Thymus (tissue), 11 donors: ENCODE measurements around the gene PPP2R5E. TPM values are rescaled to one million over a fixed set of nuclear protein-coding genes. Genes with fewer than 3 reads are reported as not detected.

Source experiments
- DNase-seq, 9 donors: peaks; one replicate each; pipeline ENCODE4 v3.0.0-alpha.2; 2013; ENCODE audit warnings: low spot score in 9 of 9, low read depth in 6 of 9, missing footprints in 1 of 9
- H3K27ac ChIP-seq, 2 donors: one replicate each; pipeline ENCODE4 v1.5.1; 2013; ENCODE audit warnings: control low read depth in 1 of 2, low read depth in 1 of 2, low read length in 1 of 2, mild to moderate bottlenecking in 1 of 2, moderate library complexity in 1 of 2
- H3K27me3 ChIP-seq, 2 donors: one replicate each; pipeline ENCODE4 v1.5.1; 2013; ENCODE audit warnings: low read length in 1 of 2; ENCODE audit not compliant: control insufficient read depth in 2 of 2, insufficient read depth in 1 of 2
- H3K36me3 ChIP-seq, 2 donors: one replicate each; pipeline ENCODE4 v1.5.1; 2013; ENCODE audit warnings: low read length in 1 of 2, mild to moderate bottlenecking in 1 of 2, moderate library complexity in 1 of 2; ENCODE audit not compliant: control insufficient read depth in 2 of 2, insufficient read depth in 2 of 2
- H3K4me1 ChIP-seq, 2 donors: one replicate each; pipeline ENCODE4 v1.5.1; 2013; ENCODE audit warnings: low read length in 2 of 2; ENCODE audit not compliant: control insufficient read depth in 2 of 2, insufficient read depth in 2 of 2
- H3K4me3 ChIP-seq, 2 donors: one replicate each; pipeline ENCODE4 v1.5.1; 2013; ENCODE audit warnings: low read length in 2 of 2, control low read depth in 1 of 2, mild to moderate bottlenecking in 1 of 2
- H3K9me3 ChIP-seq, 2 donors: one replicate each; pipeline ENCODE4 v1.5.1; 2013; ENCODE audit warnings: low read length in 1 of 2, mild to moderate bottlenecking in 1 of 2; ENCODE audit not compliant: control insufficient read depth in 2 of 2, insufficient read depth in 1 of 2
- WGBS: extraction: QIAGEN DNeasy Blood & Tissue Kit; methylation state at CpG from one replicate; pipeline ENCODE4 v1.1.7; 2013; 5-methylcytosine and 5-hydroxymethylcytosine counted together
- polyA plus RNA-seq: library from polyadenylated mRNA; stranded (reverse); fragments of 200-250 nt; gene quantifications from one replicate; pipeline ENCODE4 v1.2.3, GENCODE V29; 2013
- total RNA-seq: library from RNA; stranded (reverse); fragments of 120-200 nt; gene quantifications from one replicate; pipeline ENCODE4 v1.2.4, GENCODE V29; 2013
- donor health status: healthy.

Gene PPP2R5E
- total and polyA plus RNA-seq, 2 donors, result 10.4 to 14.6 TPM

GRCh38 chr14:63454436-63454835 is 88.7 kb downstream of the PPP2R5E start:
- Histone ChIP-seq H3K36me3 (peaks cover 0 to 10% of the 10 kb centered on the region in 2 donors), H3K9me3 (no peaks in the 10 kb centered on the region), H3K4me1 (no peaks in the 10 kb centered on the region), H3K27ac (no peak overlapping the region), H3K4me3 (no peak overlapping the region), H3K27me3 (no peaks in the 10 kb centered on the region)
- no peak for DNase-seq
- over 99% methylated on average over 3 of the region's 3 CpGs for WGBS

- H3K27ac ChIP-seq, result no peak overlapping the region
Observed at GRCh38 chr14:63453443-63453936, 89.7 kb downstream of the PPP2R5E start.

GRCh38 chr14:63452796-63453195 is 90.4 kb downstream of the PPP2R5E start:
- Histone ChIP-seq H3K27ac (no peak overlapping the region), H3K4me3 (no peak overlapping the region), H3K4me1 (no peaks in the 10 kb centered on the region), H3K36me3 (peaks cover 0 to 10% of the 10 kb centered on the region in 2 donors), H3K27me3 (no peaks in the 10 kb centered on the region), H3K9me3 (no peaks in the 10 kb centered on the region)
- 98% methylated on average over 3 of the region's 3 CpGs for WGBS
- no peak for DNase-seq

More at GRCh38 chr14:63453443-63453936, 89.7 kb downstream of the PPP2R5E start:
- Histone ChIP-seq H3K4me3 (no peak overlapping the region), H3K9me3 (no peaks in the 10 kb centered on the region), H3K27me3 (no peaks in the 10 kb centered on the region), H3K36me3 (peaks cover 0 to 10% of the 10 kb centered on the region in 2 donors), H3K4me1 (no peaks in the 10 kb centered on the region)
- 95% methylated on average over 8 of the region's 8 CpGs for whole genome bisulfite sequencing
- DNase-seq, result no peak

- H3K9me3 ChIP-seq, result no peaks in the 10 kb centered on the region
- H3K27me3 ChIP-seq, result no peaks in the 10 kb centered on the region
- H3K36me3 ChIP-seq, result peaks cover 0 to 15% of the 10 kb centered on the region in 2 donors
- H3K27ac ChIP-seq, result no peak overlapping the region
- WGBS, result 98% methylated on average over 3 of the region's 3 CpGs
- H3K4me1 ChIP-seq, result no peaks in the 10 kb centered on the region
- DNase-seq, result no peak
- H3K4me3 ChIP-seq, result no peak overlapping the region
Observed at GRCh38 chr14:63448841-63449240, 94.3 kb downstream of the PPP2R5E start.

- DNase-seq, result no peak
- WGBS, result 97% methylated on average over 1 of the region's 1 CpG
Observed at GRCh38 chr14:63444588-63444987, 98.6 kb downstream of the PPP2R5E start.

GRCh38 chr14:63443988-63444387 is 99.2 kb downstream of the PPP2R5E start:
- Histone ChIP-seq H3K36me3 (peaks cover 0 to 5% of the 10 kb centered on the region in 2 donors), H3K27ac (no peak overlapping the region), H3K4me1 (no peaks in the 10 kb centered on the region), H3K27me3 (no peaks in the 10 kb centered on the region), H3K4me3 (no peak overlapping the region), H3K9me3 (no peaks in the 10 kb centered on the region)
- WGBS, result 99% methylated on average over 3 of the region's 3 CpGs
- no peak for DNase-seq

More at GRCh38 chr14:63444588-63444987, 98.6 kb downstream of the PPP2R5E start:
- Histone ChIP-seq H3K4me1 (no peaks in the 10 kb centered on the region), H3K27me3 (no peaks in the 10 kb centered on the region), H3K27ac (no peak overlapping the region), H3K36me3 (peaks cover 0 to 5% of the 10 kb centered on the region in 2 donors), H3K9me3 (no peaks in the 10 kb centered on the region), H3K4me3 (no peak overlapping the region)

- WGBS, result 97% methylated on average over 3 of the region's 3 CpGs
- H3K36me3 ChIP-seq, result peaks cover 0 to 5% of the 10 kb centered on the region in 2 donors
- no peaks in the 10 kb centered on the region for H3K27me3 ChIP-seq
- no peak overlapping the region for H3K4me3 ChIP-seq
- no peaks in the 10 kb centered on the region for H3K9me3 ChIP-seq
- no peaks in the 10 kb centered on the region for H3K4me1 ChIP-seq
- no peak for DNase-seq
- no peak overlapping the region for H3K27ac ChIP-seq
Observed at GRCh38 chr14:63443361-63443760, 99.8 kb downstream of the PPP2R5E start.

GRCh38 chr14:63438065-63438757 is 105.0 kb downstream of the PPP2R5E start:
- Histone ChIP-seq H3K4me3 (no peak overlapping the region), H3K4me1 (peaks cover 0 to 7% of the 10 kb centered on the region in 2 donors), H3K27me3 (no peaks in the 10 kb centered on the region), H3K27ac (peak overlapping the region; percentile 27 to 42), H3K9me3 (no peaks in the 10 kb centered on the region), H3K36me3 (no peaks in the 10 kb centered on the region)
- 41% methylated on average over 1 of the region's 1 CpG for WGBS
- DNase-seq, result peak in 7 of 9 donors; percentile 4 to 53 (median 20)

- DNase-seq, result no peak
- no peaks in the 10 kb centered on the region for H3K9me3 ChIP-seq
- no peaks in the 10 kb centered on the region for H3K27me3 ChIP-seq
- no peak overlapping the region for H3K27ac ChIP-seq
- WGBS, result 92% methylated on average over 5 of the region's 5 CpGs
- no peaks in the 10 kb centered on the region for H3K36me3 ChIP-seq
- no peak overlapping the region for H3K4me3 ChIP-seq
- peaks cover 0 to 7% of the 10 kb centered on the region in 2 donors for H3K4me1 ChIP-seq
Observed at GRCh38 chr14:63436286-63437098, 106.7 kb downstream of the PPP2R5E start.
